MCF 10A (cell line): Measurements from ENCODE around the gene GALNT15. TPM values are rescaled to one million over a fixed set of nuclear protein-coding genes. Genes with fewer than 3 reads are reported as not detected.
A peak's percentile ranks its signal among the peaks of the same experiment; 100 is the strongest.

Experiments
- BruUV-seq: library from RNA; stranded (reverse); fragments of 400-500 nt; replicated peaks from 2 replicates; lab custom pipeline; 2021; lab: Mats Ljungman, UMichigan
- CTCF ChIA-PET: fragments of 300-600 bp; sonication (Branson Sonifier 250); formaldehyde crosslinking; extraction: SDS; loops from one replicate; lab custom pipeline; 2021; ENCODE audit warnings: antibody characterized with exemption, inconsistent platforms; lab: Yijun Ruan, JAX
- POLR2A ChIA-PET: fragments of 300-600, 350-650 bp; sonication (Branson Sonifier 250); formaldehyde crosslinking; extraction: SDS; loops from one replicate; lab custom pipeline; 2020; ENCODE audit warnings: antibody characterized with exemption, inconsistent platforms; lab: Yijun Ruan, JAX
- DNase-seq: peaks from one replicate; pipeline ENCODE4 v3.0.0-alpha.2; 2018; ENCODE audit not compliant: unreplicated experiment
- H3K27ac Mint-ChIP-seq: one replicate; pipeline ENCODE4 v1.8.0; 2022; ENCODE audit warnings: mild to moderate bottlenecking, low read depth, mixed read lengths; ENCODE audit not compliant: unreplicated experiment
- H3K27me3 Mint-ChIP-seq: one replicate; pipeline ENCODE4 v1.8.0; 2022; ENCODE audit warnings: mixed read lengths; ENCODE audit not compliant: insufficient read depth, unreplicated experiment
- H3K36me3 Mint-ChIP-seq: one replicate; pipeline ENCODE4 v1.8.0; 2022; ENCODE audit warnings: mild to moderate bottlenecking, moderate library complexity, mixed read lengths; ENCODE audit not compliant: insufficient read depth, unreplicated experiment
- H3K4me1 Mint-ChIP-seq: one replicate; pipeline ENCODE4 v1.8.0; 2022; ENCODE audit warnings: mixed read lengths; ENCODE audit not compliant: insufficient read depth, unreplicated experiment
- H3K4me3 Mint-ChIP-seq: one replicate; pipeline ENCODE4 v1.8.0; 2022; ENCODE audit warnings: mild to moderate bottlenecking, moderate library complexity, mixed read lengths; ENCODE audit not compliant: unreplicated experiment
- H3K9me3 Mint-ChIP-seq: one replicate; pipeline ENCODE4 v1.8.0; 2022; ENCODE audit warnings: mixed read lengths; ENCODE audit not compliant: unreplicated experiment
- intact Hi-C: fragments of 100-400 bp; cut with micrococcal nuclease; formaldehyde crosslinking; loops from 2 replicates; pipeline ENCODE4 v1.14.1; 2022
- total RNA-seq: library from RNA; stranded (reverse); gene quantifications from 2 replicates; pipeline ENCODE4 v1.2.3, GENCODE V29; 2022
- TF ChIP-seq, protein P1 (sequence below): fragments of 200-600 bp; IDR thresholded peaks from one replicate; pipeline ENCODE4 v1.8.0; 2022; ENCODE audit warnings: antibody characterized with exemption, mild to moderate bottlenecking; ENCODE audit not compliant: unreplicated experiment

Gene GALNT15
- total RNA-seq, 1 experiment from 2014 or later, result 3.0 TPM

GRCh38 chr3:16176391-16177030 lies 2.0 kb downstream of the GALNT15 start:
- BruUV-seq, result no TSS peak
- POLR2A ChIA-PET, result interaction anchor here (0.6 to 3.0 kb wide), 8 partner anchors 29 to 354 kb away, joined by 3 to 16 read pairs (median 4); no protein-coding TSS in a partner anchor
- intact Hi-C loops, result no loop called here
- DNase-seq, result no peak
- Mint-ChIP-seq H3K27ac (peak overlapping the region; percentile 24), H3K36me3 (peaks cover 17% of the 10 kb centered on the region), H3K4me3 (peak overlapping the region; percentile 73), H3K27me3 (no peaks in the 10 kb centered on the region), H3K9me3 (no peaks in the 10 kb centered on the region), H3K4me1 (peaks cover 63% of the 10 kb centered on the region)
- TF ChIP-seq, protein P1, sequence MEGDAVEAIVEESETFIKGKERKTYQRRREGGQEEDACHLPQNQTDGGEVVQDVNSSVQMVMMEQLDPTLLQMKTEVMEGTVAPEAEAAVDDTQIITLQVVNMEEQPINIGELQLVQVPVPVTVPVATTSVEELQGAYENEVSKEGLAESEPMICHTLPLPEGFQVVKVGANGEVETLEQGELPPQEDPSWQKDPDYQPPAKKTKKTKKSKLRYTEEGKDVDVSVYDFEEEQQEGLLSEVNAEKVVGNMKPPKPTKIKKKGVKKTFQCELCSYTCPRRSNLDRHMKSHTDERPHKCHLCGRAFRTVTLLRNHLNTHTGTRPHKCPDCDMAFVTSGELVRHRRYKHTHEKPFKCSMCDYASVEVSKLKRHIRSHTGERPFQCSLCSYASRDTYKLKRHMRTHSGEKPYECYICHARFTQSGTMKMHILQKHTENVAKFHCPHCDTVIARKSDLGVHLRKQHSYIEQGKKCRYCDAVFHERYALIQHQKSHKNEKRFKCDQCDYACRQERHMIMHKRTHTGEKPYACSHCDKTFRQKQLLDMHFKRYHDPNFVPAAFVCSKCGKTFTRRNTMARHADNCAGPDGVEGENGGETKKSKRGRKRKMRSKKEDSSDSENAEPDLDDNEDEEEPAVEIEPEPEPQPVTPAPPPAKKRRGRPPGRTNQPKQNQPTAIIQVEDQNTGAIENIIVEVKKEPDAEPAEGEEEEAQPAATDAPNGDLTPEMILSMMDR, result no peak
- CTCF ChIA-PET, result interaction anchor here (0.6 to 11.9 kb wide), 5 partner anchors 53 to 361 kb away, joined by 3 to 183 read pairs (median 4); no protein-coding TSS in a partner anchor

GRCh38 chr3:16177382-16177781 lies 2.9 kb downstream of the GALNT15 start:
- peaks cover 17% of the 10 kb centered on the region for H3K36me3 Mint-ChIP-seq

GRCh38 chr3:16177962-16178627 lies 3.6 kb downstream of the GALNT15 start:
- Mint-ChIP-seq H3K27me3 (no peaks in the 10 kb centered on the region), H3K4me1 (peaks cover 62% of the 10 kb centered on the region), H3K27ac (no peak overlapping the region), H3K9me3 (no peaks in the 10 kb centered on the region), H3K4me3 (peak overlapping the region; percentile 73), H3K36me3 (peaks cover 17% of the 10 kb centered on the region)
- POLR2A ChIA-PET, result interaction anchor here (0.6 to 3.3 kb wide), 10 partner anchors 105 to 1609 kb away, joined by 3 to 21 read pairs (median 4); no protein-coding TSS in a partner anchor
- TSS peak; percentile 74 for BruUV-seq
- peak; percentile 83 for DNase-seq
- CTCF ChIA-PET, result interaction anchor here (0.5 to 11.9 kb wide), 23 partner anchors 8 to 367 kb away, joined by 3 to 183 read pairs (median 4); no protein-coding TSS in a partner anchor
- intact Hi-C loops, result loop anchor here (1.0 kb wide), 4 partner anchors 69 to 363 kb away; no protein-coding TSS in a partner anchor
- TF ChIP-seq, protein P1, result peak; percentile 95

More at GRCh38 chr3:16177382-16177781, 2.9 kb downstream of the GALNT15 start:
- ChIA-PET POLR2A (interaction anchor here (1.2 to 3.3 kb wide), 3 partner anchors 62 to 129 kb away, joined by 3 to 21 read pairs (median 3); no protein-coding TSS in a partner anchor), CTCF (interaction anchor here (3.5 to 11.9 kb wide), 2 partner anchors 66 to 128 kb away, joined by 16 to 183 read pairs; no protein-coding TSS in a partner anchor)
- Mint-ChIP-seq H3K27ac (no peak overlapping the region), H3K27me3 (no peaks in the 10 kb centered on the region), H3K4me3 (peak overlapping the region; percentile 73), H3K9me3 (no peaks in the 10 kb centered on the region), H3K4me1 (peaks cover 59% of the 10 kb centered on the region)
- DNase-seq, result no peak
- TF ChIP-seq, protein P1, result no peak
- BruUV-seq, result no TSS peak
- intact Hi-C loops, result no loop called here

- peak overlapping the region; percentile 73 for H3K4me3 Mint-ChIP-seq
- H3K9me3 Mint-ChIP-seq, result no peaks in the 10 kb centered on the region
- intact Hi-C loops, result loop anchor here (1.0 kb wide), 4 partner anchors 69 to 363 kb away; no protein-coding TSS in a partner anchor
- ChIA-PET CTCF (interaction anchor here (0.5 to 11.9 kb wide), 23 partner anchors 9 to 368 kb away, joined by 3 to 183 read pairs (median 4); no protein-coding TSS in a partner anchor), POLR2A (interaction anchor here (0.6 to 3.3 kb wide), 10 partner anchors 106 to 1608 kb away, joined by 3 to 21 read pairs (median 4); no protein-coding TSS in a partner anchor)
- BruUV-seq, result no TSS peak
- peaks cover 61% of the 10 kb centered on the region for H3K4me1 Mint-ChIP-seq
- peaks cover 17% of the 10 kb centered on the region for H3K36me3 Mint-ChIP-seq
- no peak for DNase-seq
- no peaks in the 10 kb centered on the region for H3K27me3 Mint-ChIP-seq
- TF ChIP-seq, protein P1, result no peak
- H3K27ac Mint-ChIP-seq, result peak overlapping the region; percentile 33
These were observed 4.1 kb downstream of the GALNT15 start for GRCh38 chr3:16178628-16178988.
